A673 (cell line): ENCODE data around the gene CDH4. TPM values are rescaled to one million over a fixed set of nuclear protein-coding genes. Genes with fewer than 3 reads are reported as not detected.

Source experiments
- BruUV-seq: library from RNA; stranded (reverse); fragments of 400-500 nt; replicated peaks from 2 replicates; lab custom pipeline; 2021; lab: Mats Ljungman, UMichigan
- CTCF ChIA-PET: fragments of 300-600 bp; sonication (Branson Sonifier 250); formaldehyde crosslinking; loops from one replicate; lab custom pipeline; 2022; ENCODE audit warnings: antibody characterized with exemption; lab: Charles Lee
- POLR2A ChIA-PET: fragments of 300-600 bp; sonication (Branson Sonifier 250); formaldehyde crosslinking; loops from one replicate; lab custom pipeline; 2022; ENCODE audit warnings: antibody characterized with exemption; ENCODE audit not compliant: low non-redundant PET; lab: Charles Lee
- DNase-seq: peaks from one replicate; pipeline ENCODE4 v3.0.0-alpha.2; 2015; ENCODE audit warnings: low spot score
- H3K27ac ChIP-seq: fragments of 200-600 bp; sonication (generic); 2 replicates; pipeline ENCODE4 v1.5.1; 2016; ENCODE audit warnings: mixed run types, low read depth, mild to moderate bottlenecking, mixed read lengths, antibody characterized with exemption, low read length; ENCODE audit not compliant: poor library complexity, severe bottlenecking
- H3K27me3 ChIP-seq: fragments of 200-600 bp; sonication (generic); replicated peaks from 2 replicates; pipeline ENCODE4 v1.6.1; 2017; ENCODE audit warnings: mixed run types, low read depth, mild to moderate bottlenecking, mixed read lengths, antibody characterized with exemption, low read length; ENCODE audit not compliant: insufficient read depth, poor library complexity
- H3K36me3 ChIP-seq: fragments of 200-600 bp; sonication (generic); 2 replicates; pipeline ENCODE4 v1.6.1; 2016; ENCODE audit warnings: mixed run types, mild to moderate bottlenecking, mixed read lengths, antibody characterized with exemption, low read length; ENCODE audit not compliant: insufficient read depth, poor library complexity, severe bottlenecking
- H3K4me1 ChIP-seq: fragments of 200-600 bp; sonication (generic); 2 replicates; pipeline ENCODE4 v1.6.1; 2017; ENCODE audit warnings: mixed run types, mild to moderate bottlenecking, mixed read lengths, antibody characterized with exemption, low read length; ENCODE audit not compliant: insufficient read depth, poor library complexity, severe bottlenecking
- H3K4me3 ChIP-seq: fragments of 200-600 bp; sonication (generic); 2 replicates; pipeline ENCODE4 v1.5.1; 2016; ENCODE audit warnings: low read depth, mixed run types, mild to moderate bottlenecking, mixed read lengths, low read length; ENCODE audit not compliant: poor library complexity, severe bottlenecking
- H3K9me3 ChIP-seq: fragments of 200-600 bp; sonication (generic); 2 replicates; pipeline ENCODE4 v1.6.1; 2016; ENCODE audit warnings: mixed run types, low read depth, mild to moderate bottlenecking, mixed read lengths, antibody characterized with exemption, low read length; ENCODE audit not compliant: poor library complexity, severe bottlenecking
- EZH2 ChIP-seq: fragments of 200-600 bp; sonication (generic); IDR thresholded peaks from 2 replicates; pipeline ENCODE4 v1.6.1; 2017; ENCODE audit warnings: borderline replicate concordance, low read depth, mild to moderate bottlenecking, mixed read lengths, antibody characterized with exemption, low read length; ENCODE audit not compliant: poor library complexity, severe bottlenecking
- intact Hi-C: fragments of 100-400 bp; cut with micrococcal nuclease; formaldehyde crosslinking; loops from one replicate; pipeline ENCODE4 v1.10.0; 2022; ENCODE audit not compliant: unreplicated experiment
- total RNA-seq: library from RNA; stranded (reverse); gene quantifications from 2 replicates; pipeline ENCODE4 v1.2.3, GENCODE V29; 2021
- TF ChIP-seq, protein P1 (sequence below): fragments of 300-800, 200-600 bp; sonication (generic); conservative IDR thresholded peaks from 2 replicates; pipeline ENCODE4 v1.5.1; 2017; ENCODE audit warnings: low read depth, mild to moderate bottlenecking, antibody characterized with exemption, low read length, moderate library complexity, mixed read lengths

Gene CDH4
- total RNA-seq, 1 experiment from 2014 or later, result 8.3 TPM

GRCh38 chr20:61360940-61361339 is 108.9 kb downstream of the CDH4 start:
- ChIA-PET CTCF (no interaction called here), POLR2A (no interaction called here)
- H3K27me3 ChIP-seq, result peaks cover 36% of the 10 kb centered on the region
- no peak overlapping the region for H3K4me3 ChIP-seq
- H3K27ac ChIP-seq, result no peak overlapping the region
- H3K4me1 ChIP-seq, result no peaks in the 10 kb centered on the region
- H3K9me3 ChIP-seq, result no peaks in the 10 kb centered on the region
- TF ChIP-seq, protein P1, sequence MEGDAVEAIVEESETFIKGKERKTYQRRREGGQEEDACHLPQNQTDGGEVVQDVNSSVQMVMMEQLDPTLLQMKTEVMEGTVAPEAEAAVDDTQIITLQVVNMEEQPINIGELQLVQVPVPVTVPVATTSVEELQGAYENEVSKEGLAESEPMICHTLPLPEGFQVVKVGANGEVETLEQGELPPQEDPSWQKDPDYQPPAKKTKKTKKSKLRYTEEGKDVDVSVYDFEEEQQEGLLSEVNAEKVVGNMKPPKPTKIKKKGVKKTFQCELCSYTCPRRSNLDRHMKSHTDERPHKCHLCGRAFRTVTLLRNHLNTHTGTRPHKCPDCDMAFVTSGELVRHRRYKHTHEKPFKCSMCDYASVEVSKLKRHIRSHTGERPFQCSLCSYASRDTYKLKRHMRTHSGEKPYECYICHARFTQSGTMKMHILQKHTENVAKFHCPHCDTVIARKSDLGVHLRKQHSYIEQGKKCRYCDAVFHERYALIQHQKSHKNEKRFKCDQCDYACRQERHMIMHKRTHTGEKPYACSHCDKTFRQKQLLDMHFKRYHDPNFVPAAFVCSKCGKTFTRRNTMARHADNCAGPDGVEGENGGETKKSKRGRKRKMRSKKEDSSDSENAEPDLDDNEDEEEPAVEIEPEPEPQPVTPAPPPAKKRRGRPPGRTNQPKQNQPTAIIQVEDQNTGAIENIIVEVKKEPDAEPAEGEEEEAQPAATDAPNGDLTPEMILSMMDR, result no peak
- TF ChIP-seq EZH2, result no peak
- no peaks in the 10 kb centered on the region for H3K36me3 ChIP-seq
- BruUV-seq, result no TSS peak
- DNase-seq, result no peak
- intact Hi-C loops, result no loop called here

- DNase-seq, result no peak
- TF ChIP-seq EZH2, result no peak
- TF ChIP-seq, protein P1, result no peak
- Histone ChIP-seq H3K36me3 (no peaks in the 10 kb centered on the region), H3K27ac (no peak overlapping the region), H3K4me3 (no peak overlapping the region), H3K9me3 (no peaks in the 10 kb centered on the region), H3K27me3 (peaks cover 32% of the 10 kb centered on the region), H3K4me1 (no peaks in the 10 kb centered on the region)
- CTCF ChIA-PET, result no interaction called here
- intact Hi-C loops, result no loop called here
- POLR2A ChIA-PET, result no interaction called here
- no TSS peak for BruUV-seq
Measured at GRCh38 chr20:61361501-61361900, 109.4 kb downstream of the CDH4 start.

DNA sequence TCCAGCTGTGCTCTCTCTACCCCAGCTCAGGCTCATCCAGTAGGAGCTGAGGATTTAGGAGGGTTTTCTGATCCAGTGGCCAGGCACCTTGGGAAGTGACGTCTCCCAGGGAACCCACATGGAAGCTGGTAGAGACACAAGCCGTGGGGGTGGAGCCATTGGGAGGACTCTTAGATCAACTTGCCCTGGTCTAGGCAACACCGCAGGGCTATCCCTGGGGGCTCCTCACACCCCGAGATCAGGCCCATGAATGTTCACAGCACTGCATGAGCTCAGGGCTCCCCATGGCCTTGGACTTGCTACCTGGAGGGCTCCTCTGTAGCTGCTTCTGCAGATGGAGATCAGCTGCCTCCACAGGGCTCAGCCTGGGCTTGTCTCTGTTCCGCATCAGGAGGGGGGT is 112.1 kb downstream of the CDH4 start:
- H3K27ac ChIP-seq, result no peak overlapping the region
- no TSS peak for BruUV-seq
- ChIA-PET CTCF (no interaction called here), POLR2A (no interaction called here)
- H3K9me3 ChIP-seq, result no peaks in the 10 kb centered on the region
- peaks cover 27% of the 10 kb centered on the region for H3K27me3 ChIP-seq
- no peak for DNase-seq
- no peaks in the 10 kb centered on the region for H3K4me1 ChIP-seq
- no peaks in the 10 kb centered on the region for H3K36me3 ChIP-seq
- intact Hi-C loops, result no loop called here
- H3K4me3 ChIP-seq, result no peak overlapping the region
- TF ChIP-seq, protein P1, result no peak
- TF ChIP-seq EZH2, result no peak
